ENCODE data around the gene NONO.
A peak's percentile ranks its signal among the peaks of the same experiment; 100 is the strongest.
"Not testable (repeated sequence)": the region's sequence is repeated elsewhere in the genome, so short reads cannot be mapped to it uniquely, and the experiment has no call there.

Gene NONO

GRCh38 chrX:71285929-71286328 lies 2.5 kb downstream of the NONO start:
- no peak overlapping the region for H3K27ac ChIP-seq (ENCODE audit: low read depth, low read length)
- no peaks in the 10 kb centered on the region for H3K27me3 ChIP-seq (ENCODE audit: control insufficient read depth in 1 of 2, insufficient read depth in 2 of 2, low read length in 2 of 2)
- H3K4me1 ChIP-seq (ENCODE audit: control insufficient read depth in 1 of 2, insufficient read depth in 2 of 2, low read length in 2 of 2) = peaks cover 5 to 11% of the 10 kb centered on the region in 2 donors
- H3K9ac ChIP-seq (ENCODE audit: low read depth in 1 of 2, low read length in 2 of 2) = peak overlapping the region in 1 of 2 donors; percentile 93
- H3K9me3 ChIP-seq (ENCODE audit: control insufficient read depth in 1 of 2, low read length in 2 of 2) = no peaks in the 10 kb centered on the region
- peak overlapping the region; percentile 35 to 82 for H3K4me3 ChIP-seq (ENCODE audit: low read depth in 1 of 2, low read length in 2 of 2)
- peaks cover 3 to 6% of the 10 kb centered on the region in 2 donors for H3K36me3 ChIP-seq (ENCODE audit: control insufficient read depth in 1 of 2, insufficient read depth in 2 of 2, low read length in 2 of 2)

- H3K9ac ChIP-seq (ENCODE audit: low read depth in 1 of 2, low read length in 2 of 2) = no peak overlapping the region
- H3K4me3 ChIP-seq (ENCODE audit: low read depth in 1 of 2, low read length in 2 of 2) = no peak overlapping the region
- no peaks in the 10 kb centered on the region for H3K9me3 ChIP-seq (ENCODE audit: control insufficient read depth in 1 of 2, low read length in 2 of 2)
- no peaks in the 10 kb centered on the region for H3K27me3 ChIP-seq (ENCODE audit: control insufficient read depth in 1 of 2, insufficient read depth in 2 of 2, low read length in 2 of 2)
- H3K36me3 ChIP-seq (ENCODE audit: control insufficient read depth in 1 of 2, insufficient read depth in 2 of 2, low read length in 2 of 2) = peaks cover 18 to 42% of the 10 kb centered on the region in 2 donors
- no peaks in the 10 kb centered on the region for H3K4me1 ChIP-seq (ENCODE audit: control insufficient read depth in 1 of 2, insufficient read depth in 2 of 2, low read length in 2 of 2)
- H3K27ac ChIP-seq (ENCODE audit: low read depth, low read length) = no peak overlapping the region
Observed at GRCh38 chrX:71291381-71291780, 7.9 kb downstream of the NONO start.

- Histone ChIP-seq H3K4me3 (ENCODE audit: low read depth in 1 of 2, low read length in 2 of 2) (no peak overlapping the region), H3K9ac (ENCODE audit: low read depth in 1 of 2, low read length in 2 of 2) (no peak overlapping the region), H3K4me1 (ENCODE audit: control insufficient read depth in 1 of 2, insufficient read depth in 2 of 2, low read length in 2 of 2) (no peaks in the 10 kb centered on the region), H3K36me3 (ENCODE audit: control insufficient read depth in 1 of 2, insufficient read depth in 2 of 2, low read length in 2 of 2) (peaks cover 31 to 56% of the 10 kb centered on the region in 2 donors), H3K9me3 (ENCODE audit: control insufficient read depth in 1 of 2, low read length in 2 of 2) (no peaks in the 10 kb centered on the region), H3K27ac (ENCODE audit: low read depth, low read length) (no peak overlapping the region), H3K27me3 (ENCODE audit: control insufficient read depth in 1 of 2, insufficient read depth in 2 of 2, low read length in 2 of 2) (no peaks in the 10 kb centered on the region)
Observed at GRCh38 chrX:71292669-71293365, 9.4 kb downstream of the NONO start.

GRCh38 chrX:71296806-71297205 lies 13.4 kb downstream of the NONO start:
- H3K36me3 ChIP-seq (ENCODE audit: control insufficient read depth in 1 of 2, insufficient read depth in 2 of 2, low read length in 2 of 2) = peaks cover 34 to 58% of the 10 kb centered on the region in 2 donors
- no peaks in the 10 kb centered on the region for H3K4me1 ChIP-seq (ENCODE audit: control insufficient read depth in 1 of 2, insufficient read depth in 2 of 2, low read length in 2 of 2)
- no peaks in the 10 kb centered on the region for H3K9me3 ChIP-seq (ENCODE audit: control insufficient read depth in 1 of 2, low read length in 2 of 2)
- H3K4me3 ChIP-seq (ENCODE audit: low read depth in 1 of 2, low read length in 2 of 2) = no peak overlapping the region
- no peak overlapping the region for H3K27ac ChIP-seq (ENCODE audit: low read depth, low read length)
- H3K9ac ChIP-seq (ENCODE audit: low read depth in 1 of 2, low read length in 2 of 2) = no peak overlapping the region
- no peaks in the 10 kb centered on the region for H3K27me3 ChIP-seq (ENCODE audit: control insufficient read depth in 1 of 2, insufficient read depth in 2 of 2, low read length in 2 of 2)

- H3K36me3 ChIP-seq (ENCODE audit: control insufficient read depth in 1 of 2, insufficient read depth in 2 of 2, low read length in 2 of 2) = peaks cover 28 to 45% of the 10 kb centered on the region in 2 donors
- no peak overlapping the region for H3K9ac ChIP-seq (ENCODE audit: low read depth in 1 of 2, low read length in 2 of 2)
Observed at GRCh38 chrX:71298119-71298518, 14.7 kb downstream of the NONO start.

GRCh38 chrX:71300064-71300463 lies 16.6 kb downstream of the NONO start:
- H3K4me1 ChIP-seq (ENCODE audit: control insufficient read depth in 1 of 2, insufficient read depth in 2 of 2, low read length in 2 of 2); H3K9ac ChIP-seq (ENCODE audit: low read depth in 1 of 2, low read length in 2 of 2); H3K9me3 ChIP-seq (ENCODE audit: control insufficient read depth in 1 of 2, low read length in 2 of 2); H3K27me3 ChIP-seq (ENCODE audit: control insufficient read depth in 1 of 2, insufficient read depth in 2 of 2, low read length in 2 of 2); H3K27ac ChIP-seq (ENCODE audit: low read depth, low read length); H3K4me3 ChIP-seq (ENCODE audit: low read depth in 1 of 2, low read length in 2 of 2): not testable (repeated sequence)
- H3K36me3 ChIP-seq (ENCODE audit: control insufficient read depth in 1 of 2, insufficient read depth in 2 of 2, low read length in 2 of 2) = peaks cover 28 to 37% of the 10 kb centered on the region in 2 donors

More at GRCh38 chrX:71298119-71298518, 14.7 kb downstream of the NONO start:
- no peak overlapping the region for H3K4me3 ChIP-seq (ENCODE audit: low read depth in 1 of 2, low read length in 2 of 2)
- H3K9me3 ChIP-seq (ENCODE audit: control insufficient read depth in 1 of 2, low read length in 2 of 2) = no peaks in the 10 kb centered on the region
- H3K27ac ChIP-seq (ENCODE audit: low read depth, low read length) = no peak overlapping the region
- H3K27me3 ChIP-seq (ENCODE audit: control insufficient read depth in 1 of 2, insufficient read depth in 2 of 2, low read length in 2 of 2) = no peaks in the 10 kb centered on the region
- H3K4me1 ChIP-seq (ENCODE audit: control insufficient read depth in 1 of 2, insufficient read depth in 2 of 2, low read length in 2 of 2) = no peaks in the 10 kb centered on the region

GRCh38 chrX:71300495-71300894 lies 17.1 kb downstream of the NONO start:
- not testable (repeated sequence) for H3K9me3 ChIP-seq (ENCODE audit: control insufficient read depth in 1 of 2, low read length in 2 of 2); H3K4me3 ChIP-seq (ENCODE audit: low read depth in 1 of 2, low read length in 2 of 2); H3K27me3 ChIP-seq (ENCODE audit: control insufficient read depth in 1 of 2, insufficient read depth in 2 of 2, low read length in 2 of 2); H3K4me1 ChIP-seq (ENCODE audit: control insufficient read depth in 1 of 2, insufficient read depth in 2 of 2, low read length in 2 of 2); H3K9ac ChIP-seq (ENCODE audit: low read depth in 1 of 2, low read length in 2 of 2); H3K27ac ChIP-seq (ENCODE audit: low read depth, low read length)
- peaks cover 28 to 38% of the 10 kb centered on the region in 2 donors for H3K36me3 ChIP-seq (ENCODE audit: control insufficient read depth in 1 of 2, insufficient read depth in 2 of 2, low read length in 2 of 2)

GRCh38 chrX:71301195-71301924 lies 17.9 kb downstream of the NONO start, which contains the start of gene ITGB1BP2:
ITGB1BP2 (plus strand) TSS chrX:71301750; CDS start chrX:71301807, 57 bp downstream.
- H3K9me3 ChIP-seq (ENCODE audit: control insufficient read depth in 1 of 2, low read length in 2 of 2) = no peaks in the 10 kb centered on the region
- H3K4me3 ChIP-seq (ENCODE audit: low read depth in 1 of 2, low read length in 2 of 2) = no peak within 1 kb of the TSS
- H3K9ac ChIP-seq (ENCODE audit: low read depth in 1 of 2, low read length in 2 of 2) = no peak within 1 kb of the TSS

GRCh38 chrX:71302461-71303213 lies 19.2 kb downstream of the NONO start:
- Histone ChIP-seq H3K4me1 (ENCODE audit: control insufficient read depth in 1 of 2, insufficient read depth in 2 of 2, low read length in 2 of 2) (no peaks in the 10 kb centered on the region), H3K27me3 (ENCODE audit: control insufficient read depth in 1 of 2, insufficient read depth in 2 of 2, low read length in 2 of 2) (no peaks in the 10 kb centered on the region), H3K36me3 (ENCODE audit: control insufficient read depth in 1 of 2, insufficient read depth in 2 of 2, low read length in 2 of 2) (peaks cover 14 to 22% of the 10 kb centered on the region in 2 donors), H3K4me3 (ENCODE audit: low read depth in 1 of 2, low read length in 2 of 2) (no peak overlapping the region), H3K9me3 (ENCODE audit: control insufficient read depth in 1 of 2, low read length in 2 of 2) (no peaks in the 10 kb centered on the region), H3K27ac (ENCODE audit: low read depth, low read length) (no peak overlapping the region), H3K9ac (ENCODE audit: low read depth in 1 of 2, low read length in 2 of 2) (no peak overlapping the region)

More at GRCh38 chrX:71301195-71301924, 17.9 kb downstream of the NONO start, which contains the start of gene ITGB1BP2:
- peaks cover 26 to 35% of the 10 kb centered on the region in 2 donors for H3K36me3 ChIP-seq (ENCODE audit: control insufficient read depth in 1 of 2, insufficient read depth in 2 of 2, low read length in 2 of 2)
- no peak within 1 kb of the TSS for H3K27ac ChIP-seq (ENCODE audit: low read depth, low read length)
- no peaks in the 10 kb centered on the region for H3K4me1 ChIP-seq (ENCODE audit: control insufficient read depth in 1 of 2, insufficient read depth in 2 of 2, low read length in 2 of 2)
- H3K27me3 ChIP-seq (ENCODE audit: control insufficient read depth in 1 of 2, insufficient read depth in 2 of 2, low read length in 2 of 2) = no peaks in the 10 kb centered on the region

GRCh38 chrX:71304561-71304960 lies 21.1 kb downstream of the NONO start:
- Histone ChIP-seq H3K9me3 (ENCODE audit: control insufficient read depth in 1 of 2, low read length in 2 of 2) (no peaks in the 10 kb centered on the region), H3K9ac (ENCODE audit: low read depth in 1 of 2, low read length in 2 of 2) (no peak overlapping the region), H3K4me1 (ENCODE audit: control insufficient read depth in 1 of 2, insufficient read depth in 2 of 2, low read length in 2 of 2) (no peaks in the 10 kb centered on the region), H3K36me3 (ENCODE audit: control insufficient read depth in 1 of 2, insufficient read depth in 2 of 2, low read length in 2 of 2) (peaks cover 0 to 7% of the 10 kb centered on the region in 2 donors), H3K4me3 (ENCODE audit: low read depth in 1 of 2, low read length in 2 of 2) (no peak overlapping the region), H3K27ac (ENCODE audit: low read depth, low read length) (no peak overlapping the region), H3K27me3 (ENCODE audit: control insufficient read depth in 1 of 2, insufficient read depth in 2 of 2, low read length in 2 of 2) (no peaks in the 10 kb centered on the region)
